ENCODE data around the gene MACROH2A1. TPM values are rescaled to one million over a fixed set of nuclear protein-coding genes. Genes with fewer than 3 reads are reported as not detected.

Gene MACROH2A1
- total RNA-seq, 1 experiment from 2014 or later: 236 TPM

GRCh38 chr5:135386096-135386495 lies 12.9 kb downstream of the MACROH2A1 start:
- intact Hi-C loops (cut with micrococcal nuclease; ENCODE audit: unreplicated experiment): no loop called here
- CTCF ChIA-PET: interaction anchor here (0.9 kb wide), 1 partner anchor 40 kb away, joined by 5 read pairs; no protein-coding TSS in a partner anchor
- no peaks in the 10 kb centered on the region; the same call in 1 of the 2 replicates for H3K4me1 ChIP-seq
- Mint-ChIP-seq H3K4me3 (ENCODE audit: unreplicated experiment) (no peak overlapping the region), H3K36me3 (ENCODE audit: insufficient read depth, unreplicated experiment) (peaks cover 71% of the 10 kb centered on the region), H3K9me3 (ENCODE audit: unreplicated experiment) (no peaks in the 10 kb centered on the region), H3K27ac (ENCODE audit: unreplicated experiment) (no peak overlapping the region), H3K27me3 (ENCODE audit: insufficient read depth, unreplicated experiment) (no peaks in the 10 kb centered on the region), H3K4me1 (ENCODE audit: low read depth, unreplicated experiment) (no peaks in the 10 kb centered on the region)
- peaks cover 4% of the 10 kb centered on the region; the same call in 1 of the 2 replicates for H3K36me3 ChIP-seq (ENCODE audit: control insufficient read depth, insufficient read depth, low read length)
- no peaks in the 10 kb centered on the region for H3K27me3 ChIP-seq (replicated peaks; ENCODE audit: control insufficient read depth, insufficient read depth, low read length)
- BruUV-seq (replicated peaks): no TSS peak
- no peaks in the 10 kb centered on the region for H3K9me3 ChIP-seq
- no peak for DNase-seq
- POLR2A ChIA-PET: no interaction called here
- H3K4me3 ChIP-seq (ENCODE audit: low read depth, low read length): no peak overlapping the region
- TF ChIP-seq CTCF (IDR thresholded peaks at IDR 0.05; ENCODE audit: insufficient read depth in 1 of 2, low read depth in 1 of 2, low read length in 1 of 2, severe bottlenecking in 1 of 2, unreplicated experiment in 1 of 2): no peak

- BruUV-seq (replicated peaks): no TSS peak
- TF ChIP-seq CTCF (IDR thresholded peaks at IDR 0.05; ENCODE audit: insufficient read depth in 1 of 2, low read depth in 1 of 2, low read length in 1 of 2, severe bottlenecking in 1 of 2, unreplicated experiment in 1 of 2): no peak
- H3K27ac Mint-ChIP-seq (ENCODE audit: unreplicated experiment): no peak overlapping the region
- no peak overlapping the region for H3K4me3 Mint-ChIP-seq (ENCODE audit: unreplicated experiment)
- no peaks in the 10 kb centered on the region for H3K9me3 Mint-ChIP-seq (ENCODE audit: unreplicated experiment)
- Histone ChIP-seq H3K9me3 (no peaks in the 10 kb centered on the region), H3K4me3 (ENCODE audit: low read depth, low read length) (no peak overlapping the region), H3K27me3 (replicated peaks; ENCODE audit: control insufficient read depth, insufficient read depth, low read length) (no peaks in the 10 kb centered on the region), H3K36me3 (ENCODE audit: control insufficient read depth, insufficient read depth, low read length) (peaks cover 4% of the 10 kb centered on the region; the same call in 1 of the 2 replicates), H3K4me1 (no peaks in the 10 kb centered on the region; the same call in 1 of the 2 replicates)
- no peaks in the 10 kb centered on the region for H3K4me1 Mint-ChIP-seq (ENCODE audit: low read depth, unreplicated experiment)
- DNase-seq: no peak
- ChIA-PET POLR2A (no interaction called here), CTCF (interaction anchor here (0.9 kb wide), 1 partner anchor 40 kb away, joined by 5 read pairs; no protein-coding TSS in a partner anchor)
- H3K36me3 Mint-ChIP-seq (ENCODE audit: insufficient read depth, unreplicated experiment): peaks cover 76% of the 10 kb centered on the region
- H3K27me3 Mint-ChIP-seq (ENCODE audit: insufficient read depth, unreplicated experiment): no peaks in the 10 kb centered on the region
- intact Hi-C loops (cut with micrococcal nuclease; ENCODE audit: unreplicated experiment): no loop called here
Observed at GRCh38 chr5:135385576-135385975, 13.5 kb downstream of the MACROH2A1 start.

GRCh38 chr5:135384898-135385297 lies 14.1 kb downstream of the MACROH2A1 start:
- intact Hi-C loops (cut with micrococcal nuclease; ENCODE audit: unreplicated experiment): no loop called here
- no peaks in the 10 kb centered on the region; the same call in 1 of the 2 replicates for H3K4me1 ChIP-seq
- DNase-seq: no peak
- ChIA-PET CTCF (interaction anchor here (0.9 kb wide), 1 partner anchor 41 kb away, joined by 5 read pairs; no protein-coding TSS in a partner anchor), POLR2A (no interaction called here)
- H3K4me3 Mint-ChIP-seq (ENCODE audit: unreplicated experiment): no peak overlapping the region
- no peaks in the 10 kb centered on the region for H3K27me3 ChIP-seq (replicated peaks; ENCODE audit: control insufficient read depth, insufficient read depth, low read length)
- H3K36me3 Mint-ChIP-seq (ENCODE audit: insufficient read depth, unreplicated experiment): peaks cover 79% of the 10 kb centered on the region
- no peaks in the 10 kb centered on the region for H3K9me3 Mint-ChIP-seq (ENCODE audit: unreplicated experiment)
- no peaks in the 10 kb centered on the region for H3K9me3 ChIP-seq
- TF ChIP-seq CTCF (IDR thresholded peaks at IDR 0.05; ENCODE audit: insufficient read depth in 1 of 2, low read depth in 1 of 2, low read length in 1 of 2, severe bottlenecking in 1 of 2, unreplicated experiment in 1 of 2): no peak
- no peak overlapping the region for H3K27ac Mint-ChIP-seq (ENCODE audit: unreplicated experiment)
- H3K4me3 ChIP-seq (ENCODE audit: low read depth, low read length): no peak overlapping the region
- BruUV-seq (replicated peaks): no TSS peak
- no peaks in the 10 kb centered on the region for H3K27me3 Mint-ChIP-seq (ENCODE audit: insufficient read depth, unreplicated experiment)
- H3K36me3 ChIP-seq (ENCODE audit: control insufficient read depth, insufficient read depth, low read length): peaks cover 6% of the 10 kb centered on the region
- H3K4me1 Mint-ChIP-seq (ENCODE audit: low read depth, unreplicated experiment): no peaks in the 10 kb centered on the region

Data from Caco-2 (cell line).